ES-I3 (cell line): Measurements from ENCODE around the gene COL26A1.

Source experiments
- H3K36me3 ChIP-seq: 2 replicates; pipeline ENCODE4 v1.6.1; 2013; ENCODE audit warnings: mild to moderate bottlenecking, low read length, control low read depth, moderate library complexity; ENCODE audit not compliant: insufficient read depth
- H3K4me1 ChIP-seq: 2 replicates; pipeline ENCODE4 v1.6.1; 2013; ENCODE audit warnings: mild to moderate bottlenecking, control low read depth, low read length; ENCODE audit not compliant: insufficient read depth
- H3K9ac ChIP-seq: 2 replicates; pipeline ENCODE4 v1.6.1; 2013; ENCODE audit warnings: low read depth, mild to moderate bottlenecking, low read length, moderate library complexity
- H3K9me3 ChIP-seq: 2 replicates; pipeline ENCODE4 v1.6.1; 2013; ENCODE audit warnings: mild to moderate bottlenecking, low read length, moderate library complexity; ENCODE audit not compliant: control insufficient read depth, insufficient read depth

The COL26A1 gene

GRCh38 chr7:101527844-101528667 is 165.4 kb downstream of the COL26A1 start:
- H3K36me3 ChIP-seq = no peaks in the 10 kb centered on the region
- H3K4me1 ChIP-seq = no peaks in the 10 kb centered on the region
- H3K9me3 ChIP-seq = no peaks in the 10 kb centered on the region
- no peak overlapping the region for H3K9ac ChIP-seq

- H3K4me1 ChIP-seq = no peaks in the 10 kb centered on the region
- no peaks in the 10 kb centered on the region for H3K9me3 ChIP-seq
- H3K36me3 ChIP-seq = no peaks in the 10 kb centered on the region
- no peak overlapping the region for H3K9ac ChIP-seq
Measured at GRCh38 chr7:101529560-101529959, 166.9 kb downstream of the COL26A1 start.

- Histone ChIP-seq H3K36me3 (no peaks in the 10 kb centered on the region), H3K4me1 (no peaks in the 10 kb centered on the region), H3K9ac (no peak overlapping the region), H3K9me3 (no peaks in the 10 kb centered on the region)
Measured at GRCh38 chr7:101531726-101532357, 169.2 kb downstream of the COL26A1 start.

GRCh38 chr7:101532400-101533102 is 169.9 kb downstream of the COL26A1 start:
- Histone ChIP-seq H3K9me3 (no peaks in the 10 kb centered on the region), H3K36me3 (no peaks in the 10 kb centered on the region), H3K4me1 (no peaks in the 10 kb centered on the region), H3K9ac (no peak overlapping the region)

GRCh38 chr7:101533103-101533465 is 170.4 kb downstream of the COL26A1 start:
- Histone ChIP-seq H3K36me3 (no peaks in the 10 kb centered on the region), H3K9me3 (no peaks in the 10 kb centered on the region), H3K4me1 (no peaks in the 10 kb centered on the region), H3K9ac (no peak overlapping the region)

GRCh38 chr7:101534015-101534803 is 171.5 kb downstream of the COL26A1 start:
- Histone ChIP-seq H3K9me3 (no peaks in the 10 kb centered on the region), H3K36me3 (no peaks in the 10 kb centered on the region), H3K9ac (no peak overlapping the region), H3K4me1 (no peaks in the 10 kb centered on the region)

GRCh38 chr7:101534873-101535272 is 172.2 kb downstream of the COL26A1 start:
- no peaks in the 10 kb centered on the region for H3K9me3 ChIP-seq
- H3K9ac ChIP-seq = no peak overlapping the region
- no peaks in the 10 kb centered on the region for H3K4me1 ChIP-seq
- no peaks in the 10 kb centered on the region for H3K36me3 ChIP-seq

GRCh38 chr7:101535351-101535751 is 172.7 kb downstream of the COL26A1 start:
- Histone ChIP-seq H3K36me3 (no peaks in the 10 kb centered on the region), H3K9me3 (no peaks in the 10 kb centered on the region), H3K9ac (no peak overlapping the region), H3K4me1 (no peaks in the 10 kb centered on the region)

- Histone ChIP-seq H3K4me1 (no peaks in the 10 kb centered on the region), H3K9ac (no peak overlapping the region), H3K9me3 (no peaks in the 10 kb centered on the region), H3K36me3 (no peaks in the 10 kb centered on the region)
Measured at GRCh38 chr7:101536232-101536631, 173.6 kb downstream of the COL26A1 start.

GRCh38 chr7:101536668-101537067 is 174.0 kb downstream of the COL26A1 start:
- H3K36me3 ChIP-seq = no peaks in the 10 kb centered on the region
- H3K4me1 ChIP-seq = no peaks in the 10 kb centered on the region
- no peaks in the 10 kb centered on the region for H3K9me3 ChIP-seq
- no peak overlapping the region for H3K9ac ChIP-seq

GRCh38 chr7:101537205-101537604 is 174.5 kb downstream of the COL26A1 start:
- no peaks in the 10 kb centered on the region for H3K4me1 ChIP-seq
- no peaks in the 10 kb centered on the region for H3K36me3 ChIP-seq
- no peak overlapping the region for H3K9ac ChIP-seq
- no peaks in the 10 kb centered on the region for H3K9me3 ChIP-seq

GRCh38 chr7:101537935-101538595 is 175.4 kb downstream of the COL26A1 start:
- Histone ChIP-seq H3K36me3 (no peaks in the 10 kb centered on the region), H3K9ac (no peak overlapping the region), H3K9me3 (no peaks in the 10 kb centered on the region), H3K4me1 (no peaks in the 10 kb centered on the region)

GRCh38 chr7:101538596-101539459 is 176.2 kb downstream of the COL26A1 start:
- Histone ChIP-seq H3K36me3 (no peaks in the 10 kb centered on the region; the same call in 1 of the 2 replicates), H3K4me1 (no peaks in the 10 kb centered on the region), H3K9ac (no peak overlapping the region), H3K9me3 (no peaks in the 10 kb centered on the region)
